ENCODE results near the gene MIGA2. TPM values are rescaled to one million over a fixed set of nuclear protein-coding genes. Genes with fewer than 3 reads are reported as not detected.

Gene MIGA2
- total and polyA plus RNA-seq, 2 of the 4 experiments (the other 2 are of a cell fraction): 12.5 to 25.3 TPM

DNA sequence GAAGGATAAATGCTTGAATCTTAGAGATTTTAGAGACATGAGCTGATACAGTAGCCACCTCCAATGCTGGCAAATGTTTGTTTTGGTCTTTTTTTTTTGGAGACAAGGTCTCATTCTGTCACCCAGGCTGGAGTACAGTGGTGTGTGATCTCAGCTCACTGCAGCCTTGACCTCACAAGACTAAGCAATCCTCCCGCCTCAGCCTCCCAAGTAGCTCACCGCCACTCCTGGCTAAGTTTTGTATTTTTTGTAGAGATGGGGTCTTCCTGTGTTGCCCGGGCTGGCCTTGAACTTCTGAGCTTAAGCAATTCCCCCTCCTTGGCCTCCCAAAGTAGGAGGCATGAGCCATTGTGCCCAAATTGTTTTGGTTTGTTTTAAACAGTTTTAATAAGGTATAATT, 37.7 kb downstream of the MIGA2 start:
- CTCF ChIA-PET: no interaction called here
- Histone ChIP-seq H4K20me1 (ENCODE audit: insufficient read depth, low read length) (no peaks in the 10 kb centered on the region), H4K5ac (ENCODE audit: low read depth, low read length) (no peak overlapping the region), H3K4me3 (ENCODE audit: insufficient read depth, low read depth, low read length) (no peak overlapping the region), H2BK15ac (ENCODE audit: low read depth, low read length) (no peak overlapping the region), H3K4me2 (ENCODE audit: low read depth, low read length) (no peak overlapping the region), H3K4me1 (ENCODE audit: control insufficient read depth, insufficient read depth, low read length) (no peaks in the 10 kb centered on the region), H2AFZ (replicated peaks; ENCODE audit: low read length, poor library complexity) (no peak overlapping the region), H3K14ac (replicated peaks; ENCODE audit: low read depth, low read length) (no peak overlapping the region), H3K9me3 (ENCODE audit: control insufficient read depth, insufficient read depth, low read length) (no peaks in the 10 kb centered on the region), H3K27ac (ENCODE audit: insufficient read depth, low read length) (no peak overlapping the region), H2AK5ac (ENCODE audit: low read depth, low read length) (no peak overlapping the region), H2BK120ac (ENCODE audit: low read depth, low read length) (no peak overlapping the region), H3K23ac (ENCODE audit: low read depth, low read length) (no peak overlapping the region), H2BK5ac (ENCODE audit: low read depth, low read length, poor library complexity, severe bottlenecking) (no peak overlapping the region), H3K56ac (ENCODE audit: extremely low read depth, insufficient read depth, low read length) (no peak overlapping the region), H4K91ac (ENCODE audit: insufficient read depth, low read depth, low read length) (no peak overlapping the region), H3K27me3 (ENCODE audit: control insufficient read depth, insufficient read depth, low read length) (no peaks in the 10 kb centered on the region), H3K36me3 (ENCODE audit: control insufficient read depth, insufficient read depth, low read length) (no peaks in the 10 kb centered on the region; the same call in 1 of the 2 replicates), H2AK9ac (replicated peaks; ENCODE audit: low read depth, low read length, poor library complexity) (no peak overlapping the region), H3K9ac (ENCODE audit: low read depth, low read length) (no peak overlapping the region), H2BK20ac (ENCODE audit: low read depth, low read length) (no peak overlapping the region), H4K8ac (ENCODE audit: low read depth in 2 of 2, low read length in 2 of 2) (no peak overlapping the region), H3K79me1 (ENCODE audit: low read depth in 1 of 2, low read length in 2 of 2) (no peaks in the 10 kb centered on the region), H3K18ac (ENCODE audit: low read depth, low read length) (no peak overlapping the region), H3K9me1 (ENCODE audit: insufficient read depth, low read length) (0 out of 2 replicates have a peak, but pooled peaks cover 6% of the 10 kb centered on the region), H3K4ac (ENCODE audit: low read depth, low read length) (no peak overlapping the region)
- dilution Hi-C loops (cut with HindIII; ENCODE audit: low sequenced_read_pairs, unreplicated experiment): no loop called here
- no CpG with 5 or more reads among the region's 3 CpGs for WGBS, 2 experiments (ENCODE audit: extremely low coverage in 2 of 2, insufficient read length in 1 of 2)
- TF ChIP-seq, protein P1, sequence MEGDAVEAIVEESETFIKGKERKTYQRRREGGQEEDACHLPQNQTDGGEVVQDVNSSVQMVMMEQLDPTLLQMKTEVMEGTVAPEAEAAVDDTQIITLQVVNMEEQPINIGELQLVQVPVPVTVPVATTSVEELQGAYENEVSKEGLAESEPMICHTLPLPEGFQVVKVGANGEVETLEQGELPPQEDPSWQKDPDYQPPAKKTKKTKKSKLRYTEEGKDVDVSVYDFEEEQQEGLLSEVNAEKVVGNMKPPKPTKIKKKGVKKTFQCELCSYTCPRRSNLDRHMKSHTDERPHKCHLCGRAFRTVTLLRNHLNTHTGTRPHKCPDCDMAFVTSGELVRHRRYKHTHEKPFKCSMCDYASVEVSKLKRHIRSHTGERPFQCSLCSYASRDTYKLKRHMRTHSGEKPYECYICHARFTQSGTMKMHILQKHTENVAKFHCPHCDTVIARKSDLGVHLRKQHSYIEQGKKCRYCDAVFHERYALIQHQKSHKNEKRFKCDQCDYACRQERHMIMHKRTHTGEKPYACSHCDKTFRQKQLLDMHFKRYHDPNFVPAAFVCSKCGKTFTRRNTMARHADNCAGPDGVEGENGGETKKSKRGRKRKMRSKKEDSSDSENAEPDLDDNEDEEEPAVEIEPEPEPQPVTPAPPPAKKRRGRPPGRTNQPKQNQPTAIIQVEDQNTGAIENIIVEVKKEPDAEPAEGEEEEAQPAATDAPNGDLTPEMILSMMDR (conservative IDR thresholded peaks at IDR 0.05; ENCODE audit: low read depth, low read length): no peak
- TF ChIP-seq USF2 (IDR thresholded peaks at IDR 0.05; ENCODE audit: low read depth, low read length): no peak
- TF ChIP-seq MAZ (IDR thresholded peaks at IDR 0.05; ENCODE audit: borderline replicate concordance, low read depth, low read length): no peak
- TF ChIP-seq CEBPB (IDR thresholded peaks at IDR 0.05; ENCODE audit: low read depth, low read length): no peak
- no peak for TF ChIP-seq CHD1 (IDR thresholded peaks at IDR 0.05; ENCODE audit: low read depth, low read length)
- TF ChIP-seq FOS (IDR thresholded peaks at IDR 0.05; ENCODE audit: low read depth, low read length): no peak
- no peak for TF ChIP-seq MXI1 (IDR thresholded peaks at IDR 0.05; ENCODE audit: borderline replicate concordance, low read depth, low read length)
- no peak for TF ChIP-seq RFX5 (IDR thresholded peaks at IDR 0.05; ENCODE audit: low read depth, low read length)
- no peak for TF ChIP-seq SMC3 (IDR thresholded peaks at IDR 0.05; ENCODE audit: low read depth, low read length)
- ATAC-seq (ENCODE audit: low read depth): no peak
- in situ Hi-C loops (cut with MboI; ENCODE audit: low sequenced_read_pairs): no loop called here
- intact Hi-C loops (cut with micrococcal nuclease): no loop called here
- BruUV-seq (replicated peaks): no TSS peak
- DNase-seq: no peak
- POLR2A ChIA-PET (ENCODE audit: unreplicated experiment): no interaction called here

Data from IMR-90 (cell line).